Endothelial cell of umbilical vein (primary cell): ENCODE measurements around the gene ZMIZ1.

Experiments used
- EZH2 ChIP-seq: IDR thresholded peaks from 2 replicates; pipeline ENCODE4 v1.6.1; 2012; ENCODE audit warnings: borderline replicate concordance, low read depth, mild to moderate bottlenecking, moderate library complexity, low read length, inconsistent platforms; ENCODE audit not compliant: severe bottlenecking
- FOS ChIP-seq: IDR thresholded peaks from 2 replicates; pipeline ENCODE4 v1.6.1; 2011; ENCODE audit warnings: mild to moderate bottlenecking, low read length, moderate library complexity, borderline replicate concordance; ENCODE audit not compliant: insufficient read depth
- GATA2 ChIP-seq: IDR thresholded peaks from 2 replicates; pipeline ENCODE4 v1.7.0; 2011; ENCODE audit warnings: low read depth, mild to moderate bottlenecking, moderate library complexity, mixed read lengths, low read length; ENCODE audit not compliant: insufficient read length, insufficient read depth
- JUN ChIP-seq: IDR thresholded peaks from 2 replicates; pipeline ENCODE4 v1.6.1; 2011; ENCODE audit warnings: borderline replicate concordance, low read depth; ENCODE audit not compliant: insufficient read length, insufficient read depth
- MYC ChIP-seq: IDR thresholded peaks from one replicate; pipeline ENCODE4 v1.6.1; 2011; ENCODE audit warnings: mild to moderate bottlenecking, low read depth, low read length
- POLR2A ChIP-seq: IDR thresholded peaks from 2 replicates; pipeline ENCODE4 v1.6.1; 2012; ENCODE audit warnings: low read depth, mild to moderate bottlenecking, control low read depth, low read length
- POLR2AphosphoS5 ChIP-seq: IDR thresholded peaks from 2 replicates; pipeline ENCODE4 v1.6.1; 2012; ENCODE audit warnings: low read depth, mild to moderate bottlenecking, control low read depth, low read length, moderate library complexity; ENCODE audit not compliant: insufficient read depth
- TF ChIP-seq, protein P1 (sequence below), 2 donors: IDR thresholded peaks; 1 replicate in 1 of 2; 2 replicates in 1 of 2; pipeline ENCODE4 v1.5.1; 2011; ENCODE audit warnings: low read length in 2 of 2, mild to moderate bottlenecking in 2 of 2, moderate library complexity in 2 of 2, control low read depth in 1 of 2, inconsistent platforms in 1 of 2, low read depth in 1 of 2; ENCODE audit not compliant: insufficient read depth in 1 of 2; ENCODE audit errors: extremely low read depth in 1 of 2
- TF ChIP-seq, protein P2 (sequence below): IDR thresholded peaks from 2 replicates; pipeline ENCODE4 v1.6.1; 2011; ENCODE audit not compliant: insufficient read depth, insufficient read length

DNA sequence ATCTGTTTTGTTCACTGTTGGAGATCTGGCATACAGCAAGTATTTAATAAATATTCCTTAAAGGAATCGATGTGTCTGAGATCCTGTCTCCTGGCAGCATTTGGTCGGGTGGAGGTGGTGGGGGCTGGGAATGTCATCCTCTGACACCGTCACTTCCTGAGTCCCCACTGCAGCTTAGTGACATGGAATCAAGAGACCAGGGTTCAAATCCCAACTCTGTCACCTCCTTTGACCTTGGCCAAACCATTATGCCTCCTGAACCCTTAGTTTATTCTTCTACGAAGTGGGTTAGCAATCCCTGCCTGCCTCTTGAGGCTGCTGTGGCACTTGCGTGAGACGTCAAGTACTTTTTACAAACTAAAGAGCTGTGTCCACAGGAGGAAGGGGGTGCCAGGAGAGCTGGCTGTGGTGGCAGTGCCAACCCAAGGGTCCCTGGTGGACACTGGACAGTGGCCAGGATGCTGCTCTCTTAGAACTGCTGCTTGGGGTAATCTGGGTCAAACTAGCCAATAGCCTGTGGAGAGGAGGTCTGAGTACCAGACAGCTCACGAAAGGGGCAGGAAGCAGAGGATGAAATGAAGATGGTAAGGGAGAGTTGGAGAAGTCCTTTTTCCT, 8.0 kb upstream of the ZMIZ1 start:
- no peak for TF ChIP-seq POLR2A
- TF ChIP-seq, protein P1, sequence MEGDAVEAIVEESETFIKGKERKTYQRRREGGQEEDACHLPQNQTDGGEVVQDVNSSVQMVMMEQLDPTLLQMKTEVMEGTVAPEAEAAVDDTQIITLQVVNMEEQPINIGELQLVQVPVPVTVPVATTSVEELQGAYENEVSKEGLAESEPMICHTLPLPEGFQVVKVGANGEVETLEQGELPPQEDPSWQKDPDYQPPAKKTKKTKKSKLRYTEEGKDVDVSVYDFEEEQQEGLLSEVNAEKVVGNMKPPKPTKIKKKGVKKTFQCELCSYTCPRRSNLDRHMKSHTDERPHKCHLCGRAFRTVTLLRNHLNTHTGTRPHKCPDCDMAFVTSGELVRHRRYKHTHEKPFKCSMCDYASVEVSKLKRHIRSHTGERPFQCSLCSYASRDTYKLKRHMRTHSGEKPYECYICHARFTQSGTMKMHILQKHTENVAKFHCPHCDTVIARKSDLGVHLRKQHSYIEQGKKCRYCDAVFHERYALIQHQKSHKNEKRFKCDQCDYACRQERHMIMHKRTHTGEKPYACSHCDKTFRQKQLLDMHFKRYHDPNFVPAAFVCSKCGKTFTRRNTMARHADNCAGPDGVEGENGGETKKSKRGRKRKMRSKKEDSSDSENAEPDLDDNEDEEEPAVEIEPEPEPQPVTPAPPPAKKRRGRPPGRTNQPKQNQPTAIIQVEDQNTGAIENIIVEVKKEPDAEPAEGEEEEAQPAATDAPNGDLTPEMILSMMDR (IDR thresholded peaks at IDR 0.05; ENCODE audit: extremely low read depth in 1 of 2, insufficient read depth in 1 of 2, low read depth in 1 of 2, low read length in 2 of 2), result no peak
- TF ChIP-seq POLR2AphosphoS5, result no peak
- TF ChIP-seq EZH2, result no peak
- TF ChIP-seq, protein P2, sequence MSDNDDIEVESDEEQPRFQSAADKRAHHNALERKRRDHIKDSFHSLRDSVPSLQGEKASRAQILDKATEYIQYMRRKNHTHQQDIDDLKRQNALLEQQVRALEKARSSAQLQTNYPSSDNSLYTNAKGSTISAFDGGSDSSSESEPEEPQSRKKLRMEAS, result no peak
- TF ChIP-seq FOS, result no peak
- TF ChIP-seq MYC, result no peak
- no peak for TF ChIP-seq JUN
- TF ChIP-seq GATA2, result no peak
